H1 (cell line): Measurements from ENCODE around the gene UBR3.

Source experiments
- ATF2 ChIP-seq: IDR thresholded peaks from 2 replicates; pipeline ENCODE4 v1.6.1; 2012; ENCODE audit warnings: low read length, inconsistent platforms
- BRCA1 ChIP-seq: IDR thresholded peaks from 2 replicates; pipeline ENCODE4 v1.6.1; 2012; ENCODE audit warnings: low read depth, low read length, improper control_type of control experiment
- CBX8 ChIP-seq: fragments of 300-800, 300-1000 bp; sonication (generic); IDR thresholded peaks from 2 replicates; pipeline ENCODE4 v1.7.1; 2016; ENCODE audit warnings: low read depth, low read length, borderline replicate concordance
- CEBPB ChIP-seq: IDR thresholded peaks from 2 replicates; pipeline ENCODE4 v1.6.1; 2012; ENCODE audit warnings: low read depth, low read length
- CTCF ChIP-seq, 3 experiments: IDR thresholded peaks; 1 replicate in 2 of 3; 2 replicates in 1 of 3; pipeline versions ENCODE4 v1.5.1 to v1.6.1; 2011; ENCODE audit warnings: low read length in 3 of 3, mild to moderate bottlenecking in 3 of 3, inconsistent platforms in 2 of 3, low read depth in 1 of 3, moderate library complexity in 1 of 3; ENCODE audit not compliant: insufficient read depth in 1 of 3; ENCODE audit errors: control extremely low read depth in 1 of 3
- EZH2 ChIP-seq: fragments of 200-600 bp; sonication (generic); IDR thresholded peaks from 2 replicates; pipeline ENCODE4 v1.7.1; 2012; ENCODE audit warnings: low read depth, mild to moderate bottlenecking, moderate library complexity, low read length, inconsistent platforms; ENCODE audit not compliant: severe bottlenecking
- MAX ChIP-seq: IDR thresholded peaks from 2 replicates; pipeline ENCODE4 v1.6.1; 2012; ENCODE audit warnings: inconsistent platforms
- POLR2A ChIP-seq, 2 experiments: IDR thresholded peaks; 1 replicate in 1 of 2; 2 replicates in 1 of 2; pipeline ENCODE4 v1.6.1; 2011; ENCODE audit warnings: low read depth in 2 of 2, low read length in 2 of 2, mild to moderate bottlenecking in 2 of 2; ENCODE audit errors: control extremely low read depth in 1 of 2
- POLR2AphosphoS5 ChIP-seq: IDR thresholded peaks from 2 replicates; pipeline ENCODE4 v1.6.1; 2011; ENCODE audit warnings: low read depth, low read length
- SIN3A ChIP-seq, 2 experiments: IDR thresholded peaks in 1 of 2; conservative IDR thresholded peaks in 1 of 2; 2 replicates each; pipeline ENCODE4 v1.6.1; 2011 to 2012; ENCODE audit warnings: low read length in 2 of 2, improper control_type of control experiment in 1 of 2, low read depth in 1 of 2, mild to moderate bottlenecking in 1 of 2
- SP4 ChIP-seq: IDR thresholded peaks from 2 replicates; pipeline ENCODE4 v1.6.1; 2012; ENCODE audit warnings: low read length, inconsistent platforms
- ZNF274 ChIP-seq: IDR thresholded peaks from 2 replicates; pipeline ENCODE4 v1.7.0; 2012; ENCODE audit warnings: low read length, borderline replicate concordance; ENCODE audit errors: extremely low read depth
- TF ChIP-seq, protein P1 (sequence below): IDR thresholded peaks from 2 replicates; pipeline ENCODE4 v1.6.1; 2011; ENCODE audit warnings: low read length, improper control_type of control experiment
- TF ChIP-seq, protein P2 (sequence below): IDR thresholded peaks from 2 replicates; pipeline ENCODE4 v1.6.1; 2012; ENCODE audit warnings: inconsistent platforms

- TF ChIP-seq CTCF (IDR thresholded peaks at IDR 0.05; ENCODE audit: control extremely low read depth in 1 of 3, insufficient read depth in 1 of 3, low read depth in 1 of 3, low read length in 3 of 3): no peak
- no peak for TF ChIP-seq CEBPB
- no peak for TF ChIP-seq MAX
- no peak for TF ChIP-seq BRCA1
- TF ChIP-seq POLR2AphosphoS5: no peak
- TF ChIP-seq, protein P1, sequence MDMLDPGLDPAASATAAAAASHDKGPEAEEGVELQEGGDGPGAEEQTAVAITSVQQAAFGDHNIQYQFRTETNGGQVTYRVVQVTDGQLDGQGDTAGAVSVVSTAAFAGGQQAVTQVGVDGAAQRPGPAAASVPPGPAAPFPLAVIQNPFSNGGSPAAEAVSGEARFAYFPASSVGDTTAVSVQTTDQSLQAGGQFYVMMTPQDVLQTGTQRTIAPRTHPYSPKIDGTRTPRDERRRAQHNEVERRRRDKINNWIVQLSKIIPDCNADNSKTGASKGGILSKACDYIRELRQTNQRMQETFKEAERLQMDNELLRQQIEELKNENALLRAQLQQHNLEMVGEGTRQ: no peak
- no peak for TF ChIP-seq EZH2
- no peak for TF ChIP-seq POLR2A (IDR thresholded peaks at IDR 0.05; ENCODE audit: control extremely low read depth in 1 of 2, low read depth in 2 of 2, low read length in 2 of 2)
- no peak for TF ChIP-seq SIN3A (conservative IDR thresholded peaks at IDR 0.05 in 1 of 2, IDR thresholded peaks at IDR 0.05 in 1 of 2; ENCODE audit: low read depth in 1 of 2, low read length in 2 of 2)
- TF ChIP-seq ZNF274: no peak
- TF ChIP-seq, protein P2, sequence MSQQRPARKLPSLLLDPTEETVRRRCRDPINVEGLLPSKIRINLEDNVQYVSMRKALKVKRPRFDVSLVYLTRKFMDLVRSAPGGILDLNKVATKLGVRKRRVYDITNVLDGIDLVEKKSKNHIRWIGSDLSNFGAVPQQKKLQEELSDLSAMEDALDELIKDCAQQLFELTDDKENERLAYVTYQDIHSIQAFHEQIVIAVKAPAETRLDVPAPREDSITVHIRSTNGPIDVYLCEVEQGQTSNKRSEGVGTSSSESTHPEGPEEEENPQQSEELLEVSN: no peak
- no peak for TF ChIP-seq SP4
- no peak for TF ChIP-seq CBX8
- TF ChIP-seq ATF2: no peak
Measured at GRCh38 chr2:169963786-169964185, 136.5 kb downstream of the UBR3 start.
